Small intestine (tissue), 7 donors: ENCODE data around the gene TMEM40. TPM values are rescaled to one million over a fixed set of nuclear protein-coding genes. Genes with fewer than 3 reads are reported as not detected.

Experiments used
- DNase-seq, 2 donors: peaks; one replicate each; pipeline versions ENCODE4 v3.0.0 to v3.0.0-alpha.2; 2013
- FAIRE-seq: peaks from 2 replicates; lab custom pipeline; 2012; peaks lifted over from hg19 to GRCh38; lab: Jason Lieb, UNC
- H3K27ac ChIP-seq, 3 donors: one replicate each; pipeline ENCODE4 v1.5.1; 2013; ENCODE audit warnings: low read length in 2 of 3, mild to moderate bottlenecking in 2 of 3, control low read depth in 1 of 3, inconsistent platforms in 1 of 3, low read depth in 1 of 3, moderate library complexity in 1 of 3
- H3K27me3 ChIP-seq, 3 donors: one replicate each; pipeline ENCODE4 v1.6.1; 2013; ENCODE audit warnings: low read length in 3 of 3, inconsistent platforms in 1 of 3; ENCODE audit not compliant: control insufficient read depth in 3 of 3, insufficient read depth in 3 of 3
- H3K36me3 ChIP-seq, 3 donors: one replicate each; pipeline ENCODE4 v1.6.1; 2013; ENCODE audit warnings: low read length in 3 of 3, inconsistent platforms in 1 of 3, low read depth in 1 of 3, mild to moderate bottlenecking in 1 of 3, moderate library complexity in 1 of 3; ENCODE audit not compliant: control insufficient read depth in 3 of 3, insufficient read depth in 2 of 3
- H3K4me1 ChIP-seq, 3 donors: one replicate each; pipeline ENCODE4 v1.6.1; 2013; ENCODE audit warnings: low read length in 2 of 3, inconsistent platforms in 1 of 3, low read depth in 1 of 3, mild to moderate bottlenecking in 1 of 3, moderate library complexity in 1 of 3; ENCODE audit not compliant: control insufficient read depth in 3 of 3, insufficient read depth in 2 of 3
- H3K4me3 ChIP-seq, 3 donors: one replicate each; pipeline ENCODE4 v1.5.1; 2013; ENCODE audit warnings: low read length in 3 of 3, control low read depth in 1 of 3, inconsistent platforms in 1 of 3, low read depth in 1 of 3, mild to moderate bottlenecking in 1 of 3, moderate library complexity in 1 of 3
- H3K9me3 ChIP-seq, 2 donors: one replicate each; pipeline ENCODE4 v1.6.1; 2013; ENCODE audit warnings: low read depth in 1 of 2, low read length in 1 of 2; ENCODE audit not compliant: control insufficient read depth in 2 of 2, insufficient read depth in 1 of 2
- WGBS, 3 donors: extraction: QIAGEN DNeasy Blood & Tissue Kit; methylation state at CpG; one replicate each; pipeline ENCODE4 v1.1.7; 2013; 5-methylcytosine and 5-hydroxymethylcytosine counted together
- polyA plus RNA-seq, 4 donors: library from polyadenylated mRNA; stranded (reverse) in 3 of 4; unstranded in 1 of 4; fragments of 200-250 nt in 3 of 4; fragments of 120-200 nt in 1 of 4; gene quantifications; one replicate each; pipeline versions ENCODE4 v1.2.1 to v1.2.3, GENCODE V29; 2013
- donor health status: healthy with polysubstance abuse.
- donor health status: control.
- donor health status: control.
- donor health status: Bipolar disorder and iron deficiency.
- donor health status: healthy.

TMEM40 gene
- polyA plus RNA-seq, 4 donors: 0.07 to 0.25 TPM; not detected in 2

DNA sequence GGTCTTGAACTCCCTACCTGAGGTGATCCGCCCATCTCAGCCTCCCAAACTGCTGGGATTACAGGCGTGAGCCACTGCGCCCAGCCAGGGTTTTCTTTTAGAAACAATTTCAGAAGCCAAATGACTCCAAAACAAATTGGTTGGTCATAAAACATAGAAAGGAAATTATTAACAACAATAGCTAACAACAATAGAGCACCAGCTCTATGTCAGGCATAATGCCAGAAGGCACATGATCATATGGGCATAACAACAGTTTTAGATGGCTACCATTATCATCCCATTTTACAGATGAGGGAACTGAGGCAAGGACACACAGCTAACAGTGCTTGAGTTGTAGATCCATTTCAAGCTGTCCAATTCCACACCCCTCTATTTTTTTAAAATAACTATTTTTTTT lies 73.0 kb downstream of the TMEM40 start:
- Histone ChIP-seq H3K9me3 (no peaks in the 10 kb centered on the region), H3K4me3 (no peak overlapping the region), H3K27me3 (no peaks in the 10 kb centered on the region), H3K36me3 (no peaks in the 10 kb centered on the region), H3K27ac (no peak overlapping the region), H3K4me1 (peaks cover 0 to 3% (median 0%) of the 10 kb centered on the region in 3 donors)
- DNase-seq (no peak), FAIRE-seq (no peak)
- 46 to 68% (median 66%) methylated on average over 3 of the region's 3 CpGs for WGBS, 3 donors

Other genes starting within 250 kb of the TMEM40 start
- 10 to 100 TPM in 2 of 4 donors, 1 to 10 TPM in 2; 7.6 to 23.9 (median 9.0) TPM for gene MKRN2OS, start 213.8 kb downstream of the TMEM40 start, polyA plus RNA-seq
- 10 to 100 TPM; 12.7 to 34.3 (median 14.6) TPM for gene MKRN2, start 202.2 kb downstream of the TMEM40 start, polyA plus RNA-seq
- gene RAF1, start 95.1 kb downstream of the TMEM40 start, polyA plus RNA-seq: 10 to 100 TPM; 47.9 to 84.3 (median 70.5) TPM
- 1 to 10 TPM in 2 of 4 donors, under 1 TPM in 1, not detected in 1; 0.27 to 1.5 (median 1.3) TPM for gene CAND2, start 37.4 kb upstream of the TMEM40 start, polyA plus RNA-seq
- gene RPL32, start 82.3 kb upstream of the TMEM40 start, polyA plus RNA-seq: 1,000 to 10,000 TPM; 1,296 to 2,718 (median 2,420) TPM